AG10803 (cell line): Measurements from ENCODE around the gene ABCB6.

Source experiments
- DNase-seq: peaks from one replicate; pipeline ENCODE4 v3.0.0; 2010; ENCODE audit warnings: low read depth
- H3K4me3 ChIP-seq: 2 replicates; pipeline ENCODE4 v1.5.1; 2011; ENCODE audit warnings: mild to moderate bottlenecking, low read length, control low read depth
- TF ChIP-seq, protein P1 (sequence below): conservative IDR thresholded peaks from 2 replicates; pipeline ENCODE4 v1.5.1; 2011; ENCODE audit warnings: mild to moderate bottlenecking, low read length, control low read depth, inconsistent platforms

Gene ABCB6

DNA sequence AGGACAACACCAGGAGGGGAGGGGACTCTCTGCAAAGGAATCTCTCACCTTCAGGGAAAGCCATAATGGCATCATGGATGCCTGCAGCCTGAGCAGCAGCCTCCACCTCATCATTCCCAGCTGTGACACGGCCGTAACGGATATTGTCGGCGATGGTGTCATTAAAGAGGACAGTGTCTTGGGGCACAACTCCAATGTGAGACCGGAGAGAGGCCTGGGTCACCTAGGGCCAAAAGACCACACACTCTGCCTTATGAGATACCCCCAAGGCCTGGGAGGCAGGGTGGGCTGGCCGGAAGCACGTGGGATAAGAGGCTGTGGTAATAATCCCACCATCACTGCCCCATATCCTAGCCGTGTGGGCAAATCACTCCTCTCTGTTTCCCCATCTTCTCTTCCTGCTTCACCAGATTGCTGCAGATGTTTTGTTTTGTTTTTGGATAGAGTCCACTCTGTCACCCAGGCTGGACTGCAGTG lies 7.8 kb downstream of the ABCB6 start:
- no peak overlapping the region for H3K4me3 ChIP-seq
- DNase-seq, result no peak
- TF ChIP-seq, protein P1, sequence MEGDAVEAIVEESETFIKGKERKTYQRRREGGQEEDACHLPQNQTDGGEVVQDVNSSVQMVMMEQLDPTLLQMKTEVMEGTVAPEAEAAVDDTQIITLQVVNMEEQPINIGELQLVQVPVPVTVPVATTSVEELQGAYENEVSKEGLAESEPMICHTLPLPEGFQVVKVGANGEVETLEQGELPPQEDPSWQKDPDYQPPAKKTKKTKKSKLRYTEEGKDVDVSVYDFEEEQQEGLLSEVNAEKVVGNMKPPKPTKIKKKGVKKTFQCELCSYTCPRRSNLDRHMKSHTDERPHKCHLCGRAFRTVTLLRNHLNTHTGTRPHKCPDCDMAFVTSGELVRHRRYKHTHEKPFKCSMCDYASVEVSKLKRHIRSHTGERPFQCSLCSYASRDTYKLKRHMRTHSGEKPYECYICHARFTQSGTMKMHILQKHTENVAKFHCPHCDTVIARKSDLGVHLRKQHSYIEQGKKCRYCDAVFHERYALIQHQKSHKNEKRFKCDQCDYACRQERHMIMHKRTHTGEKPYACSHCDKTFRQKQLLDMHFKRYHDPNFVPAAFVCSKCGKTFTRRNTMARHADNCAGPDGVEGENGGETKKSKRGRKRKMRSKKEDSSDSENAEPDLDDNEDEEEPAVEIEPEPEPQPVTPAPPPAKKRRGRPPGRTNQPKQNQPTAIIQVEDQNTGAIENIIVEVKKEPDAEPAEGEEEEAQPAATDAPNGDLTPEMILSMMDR, result no peak

GRCh38 chr2:219210196-219210885 lies 8.4 kb downstream of the ABCB6 start:
- TF ChIP-seq, protein P1, result no peak
- no peak for DNase-seq

GRCh38 chr2:219209236-219210195 lies 9.2 kb downstream of the ABCB6 start:
- no peak for DNase-seq

More at GRCh38 chr2:219210196-219210885, 8.4 kb downstream of the ABCB6 start:
- H3K4me3 ChIP-seq, result no peak overlapping the region

DNA sequence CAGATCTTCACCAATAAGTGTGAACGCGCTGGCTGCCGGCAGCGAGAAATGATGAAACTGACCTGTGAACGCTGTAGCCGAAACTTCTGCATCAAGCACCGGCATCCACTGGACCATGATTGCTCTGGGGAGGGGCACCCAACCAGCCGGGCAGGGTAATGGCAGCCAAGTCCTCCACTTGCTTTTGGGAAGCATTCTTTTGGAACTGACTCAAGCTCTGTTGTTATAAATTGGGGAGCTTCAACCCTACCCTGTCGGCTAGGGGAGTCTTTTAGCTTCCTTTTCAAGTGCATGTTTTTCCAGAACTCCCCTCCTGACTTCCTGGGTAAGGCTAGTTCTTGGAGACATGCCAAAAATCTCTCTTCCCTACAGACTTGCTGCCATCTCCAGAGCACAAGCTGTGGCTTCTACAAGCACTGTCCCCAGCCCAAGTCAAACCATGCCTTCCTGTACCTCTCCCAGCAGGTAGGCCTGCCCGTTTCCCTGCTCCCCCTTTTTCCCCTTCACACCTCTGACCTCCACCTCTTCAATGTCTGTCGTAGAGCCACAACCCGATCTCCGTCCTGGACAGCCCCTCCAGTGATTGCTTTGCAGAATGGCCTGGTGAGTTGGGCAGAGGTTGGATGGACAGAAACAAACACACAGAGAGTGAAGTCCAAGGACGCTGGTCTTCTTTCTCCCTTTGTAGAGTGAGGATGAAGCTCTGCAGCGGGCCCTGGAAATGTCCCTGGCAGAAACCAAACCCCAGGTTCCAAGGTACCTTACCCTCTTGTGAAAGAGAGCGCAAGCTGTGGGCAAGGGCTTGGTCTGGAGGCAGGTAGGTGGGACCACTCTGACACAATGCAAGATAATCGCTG lies 10.6 kb downstream of the ABCB6 start:
- peak; percentile 45 for DNase-seq
- peak overlapping the region; percentile 85 for H3K4me3 ChIP-seq
- TF ChIP-seq, protein P1, result no peak

More at GRCh38 chr2:219209236-219210195, 9.2 kb downstream of the ABCB6 start:
- TF ChIP-seq, protein P1, result no peak
- no peak overlapping the region for H3K4me3 ChIP-seq

DNA sequence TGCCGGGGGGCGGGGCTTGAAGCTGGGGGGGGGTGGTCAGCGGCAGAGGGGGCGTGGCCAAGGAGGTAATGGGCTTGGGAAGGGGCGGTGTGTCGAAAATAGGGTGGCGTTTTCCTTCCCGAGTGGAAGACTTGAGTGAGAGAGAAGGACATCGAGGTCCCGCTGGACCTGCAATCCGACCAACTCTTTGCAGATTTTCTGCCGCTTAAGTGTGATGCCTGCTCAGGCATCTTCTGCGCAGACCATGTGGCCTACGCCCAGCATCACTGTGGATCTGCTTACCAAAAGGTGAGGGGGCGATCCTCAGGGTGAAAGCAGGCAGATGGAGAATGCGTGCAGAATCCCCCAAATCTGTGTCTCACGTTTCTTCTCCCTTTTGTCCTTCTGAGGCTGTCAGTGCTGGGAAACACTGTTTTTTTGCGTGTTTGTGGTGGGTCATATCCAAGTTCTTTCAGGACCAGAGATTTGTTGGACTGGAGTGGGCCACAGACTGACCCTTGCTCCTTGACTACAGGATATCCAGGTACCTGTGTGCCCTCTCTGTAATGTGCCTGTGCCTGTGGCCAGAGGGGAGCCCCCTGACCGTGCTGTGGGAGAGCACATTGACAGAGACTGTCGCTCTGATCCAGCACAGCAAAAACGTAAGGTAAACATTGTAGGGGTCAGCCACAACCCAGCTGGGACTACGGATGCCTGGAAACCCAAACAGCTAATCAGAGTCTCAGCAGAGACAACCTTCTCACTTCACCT lies 11.4 kb downstream of the ABCB6 start:
- TF ChIP-seq, protein P1, result no peak
- peak overlapping the region; percentile 85 for H3K4me3 ChIP-seq
- no peak for DNase-seq

DNA sequence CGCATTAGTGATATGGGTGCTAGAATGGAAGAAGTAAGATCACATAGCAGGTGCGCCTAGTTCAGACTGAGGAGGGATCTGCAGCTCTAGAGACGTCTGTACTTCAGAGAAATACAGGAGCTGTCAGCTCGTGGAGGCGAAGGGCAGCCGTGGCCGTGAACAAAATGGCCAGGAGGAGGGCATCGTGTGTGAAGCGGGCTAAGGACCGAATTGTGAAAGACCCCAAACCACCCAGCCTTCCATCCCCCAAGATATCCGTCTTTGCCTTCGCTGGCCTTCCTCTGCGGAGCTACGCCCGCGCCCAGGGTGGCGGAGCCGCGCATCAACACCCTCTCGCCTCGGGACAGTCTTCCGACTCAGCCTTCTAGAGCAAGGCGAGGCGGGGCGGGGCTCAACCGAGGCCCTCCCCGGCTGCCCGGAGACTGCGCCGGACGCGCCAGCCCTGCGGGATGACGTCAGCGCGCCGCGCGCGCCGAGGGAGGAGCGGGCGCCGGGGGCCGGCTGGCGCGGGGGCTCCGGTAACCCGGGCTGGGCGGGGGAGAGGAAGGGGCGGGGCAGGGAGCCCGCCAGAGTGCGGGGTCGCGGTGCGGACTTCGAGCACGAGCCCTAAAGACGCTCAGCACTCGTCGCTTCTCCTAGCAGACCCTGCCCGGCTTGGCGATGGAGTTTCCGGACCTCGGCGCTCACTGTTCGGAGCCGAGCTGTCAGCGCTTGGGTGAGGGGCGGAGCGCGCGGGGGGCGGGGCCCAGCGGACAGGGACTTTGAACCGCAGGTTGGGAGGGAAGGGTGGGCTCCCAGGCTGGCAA lies 12.2 kb downstream of the ABCB6 start, which contains the start of gene ZFAND2B:
ZFAND2B (plus strand) TSS at position 455 of the 806 bp plus-strand sequence; CDS start at position 661, 206 bp downstream.
- H3K4me3 ChIP-seq, result peak within 1 kb of the TSS; percentile 85
- peak; percentile 87 for DNase-seq
- TF ChIP-seq, protein P1, result no peak
